Mammary epithelial cell (primary cell): ENCODE measurements around the gene SLCO4A1.

Source experiments
- EZH2 ChIP-seq: IDR thresholded peaks from 2 replicates; pipeline ENCODE4 v1.6.1; 2012; ENCODE audit warnings: low read length, inconsistent platforms, borderline replicate concordance
- TF ChIP-seq, protein P1 (sequence below), 2 donors: IDR thresholded peaks in 1 of 2; conservative IDR thresholded peaks in 1 of 2; 2 replicates each; pipeline ENCODE4 v1.5.1; 2011 to 2012; ENCODE audit warnings: inconsistent platforms in 2 of 2, low read length in 2 of 2, mild to moderate bottlenecking in 2 of 2, control low read depth in 1 of 2, low read depth in 1 of 2; ENCODE audit not compliant: insufficient read depth in 1 of 2; ENCODE audit errors: extremely low read depth in 1 of 2

- TF ChIP-seq, protein P1, sequence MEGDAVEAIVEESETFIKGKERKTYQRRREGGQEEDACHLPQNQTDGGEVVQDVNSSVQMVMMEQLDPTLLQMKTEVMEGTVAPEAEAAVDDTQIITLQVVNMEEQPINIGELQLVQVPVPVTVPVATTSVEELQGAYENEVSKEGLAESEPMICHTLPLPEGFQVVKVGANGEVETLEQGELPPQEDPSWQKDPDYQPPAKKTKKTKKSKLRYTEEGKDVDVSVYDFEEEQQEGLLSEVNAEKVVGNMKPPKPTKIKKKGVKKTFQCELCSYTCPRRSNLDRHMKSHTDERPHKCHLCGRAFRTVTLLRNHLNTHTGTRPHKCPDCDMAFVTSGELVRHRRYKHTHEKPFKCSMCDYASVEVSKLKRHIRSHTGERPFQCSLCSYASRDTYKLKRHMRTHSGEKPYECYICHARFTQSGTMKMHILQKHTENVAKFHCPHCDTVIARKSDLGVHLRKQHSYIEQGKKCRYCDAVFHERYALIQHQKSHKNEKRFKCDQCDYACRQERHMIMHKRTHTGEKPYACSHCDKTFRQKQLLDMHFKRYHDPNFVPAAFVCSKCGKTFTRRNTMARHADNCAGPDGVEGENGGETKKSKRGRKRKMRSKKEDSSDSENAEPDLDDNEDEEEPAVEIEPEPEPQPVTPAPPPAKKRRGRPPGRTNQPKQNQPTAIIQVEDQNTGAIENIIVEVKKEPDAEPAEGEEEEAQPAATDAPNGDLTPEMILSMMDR (conservative IDR thresholded peaks at IDR 0.05 in 1 of 2, IDR thresholded peaks at IDR 0.05 in 1 of 2; ENCODE audit: extremely low read depth in 1 of 2, insufficient read depth in 1 of 2, low read depth in 1 of 2, low read length in 2 of 2): no peak
- TF ChIP-seq EZH2: no peak
These were observed 54.2 kb downstream of the SLCO4A1 start for GRCh38 chr20:62696434-62696957.
